NCI-H345 (cell line): ENCODE measurements around the gene IQGAP2.
"Not testable (repeated sequence)": the region's sequence is repeated elsewhere in the genome, so short reads cannot be mapped to it uniquely, and the experiment has no call there.

ENCODE experiments used
- DNase-seq: peaks from one replicate; lab custom pipeline; 2025; lab: John Stamatoyannopoulos, UW

Gene IQGAP2

GRCh38 chr5:76542887-76543690 is 140.0 kb downstream of the IQGAP2 start:
- no peak for DNase-seq

GRCh38 chr5:76544268-76544926 is 141.3 kb downstream of the IQGAP2 start:
- no peak for DNase-seq

- DNase-seq = no peak
Observed at GRCh38 chr5:76545184-76545583, 142.1 kb downstream of the IQGAP2 start.

GRCh38 chr5:76546497-76547102 is 143.5 kb downstream of the IQGAP2 start:
- DNase-seq = no peak

GRCh38 chr5:76547242-76547890 is 144.3 kb downstream of the IQGAP2 start:
- no peak for DNase-seq

- no peak for DNase-seq
Observed at GRCh38 chr5:76547891-76548524, 144.9 kb downstream of the IQGAP2 start.

- peak; percentile 16 for DNase-seq
Observed at GRCh38 chr5:76548525-76549229, 145.6 kb downstream of the IQGAP2 start.

GRCh38 chr5:76550881-76551280 is 147.8 kb downstream of the IQGAP2 start:
- not testable (repeated sequence) for DNase-seq

- DNase-seq = no peak
Observed at GRCh38 chr5:76552546-76552945, 149.5 kb downstream of the IQGAP2 start.

GRCh38 chr5:76553251-76553650 is 150.2 kb downstream of the IQGAP2 start:
- no peak for DNase-seq

- no peak for DNase-seq
Observed at GRCh38 chr5:76555114-76555513, 152.0 kb downstream of the IQGAP2 start.

- DNase-seq = no peak
Observed at GRCh38 chr5:76555717-76556116, 152.6 kb downstream of the IQGAP2 start.

GRCh38 chr5:76556511-76557221 is 153.6 kb downstream of the IQGAP2 start:
- DNase-seq = no peak

- DNase-seq = no peak
Observed at GRCh38 chr5:76560952-76561891, 158.1 kb downstream of the IQGAP2 start.

- no peak for DNase-seq
Observed at GRCh38 chr5:76561959-76562358, 158.9 kb downstream of the IQGAP2 start.

- no peak for DNase-seq
Observed at GRCh38 chr5:76565009-76565408, 161.9 kb downstream of the IQGAP2 start.

- DNase-seq = no peak
Observed at GRCh38 chr5:76570153-76570552, 167.1 kb downstream of the IQGAP2 start.

- no peak for DNase-seq
Observed at GRCh38 chr5:76571559-76571958, 168.5 kb downstream of the IQGAP2 start.

- no peak for DNase-seq
Observed at GRCh38 chr5:76576450-76576849, 173.4 kb downstream of the IQGAP2 start.

- no peak for DNase-seq
Observed at GRCh38 chr5:76576996-76577395, 173.9 kb downstream of the IQGAP2 start.
